ENCODE results near the gene STC2.
A peak's percentile ranks its signal among the peaks of the same experiment; 100 is the strongest.
"Not testable (repeated sequence)": the region's sequence is repeated elsewhere in the genome, so short reads cannot be mapped to it uniquely, and the experiment has no call there.

STC2 gene

DNA sequence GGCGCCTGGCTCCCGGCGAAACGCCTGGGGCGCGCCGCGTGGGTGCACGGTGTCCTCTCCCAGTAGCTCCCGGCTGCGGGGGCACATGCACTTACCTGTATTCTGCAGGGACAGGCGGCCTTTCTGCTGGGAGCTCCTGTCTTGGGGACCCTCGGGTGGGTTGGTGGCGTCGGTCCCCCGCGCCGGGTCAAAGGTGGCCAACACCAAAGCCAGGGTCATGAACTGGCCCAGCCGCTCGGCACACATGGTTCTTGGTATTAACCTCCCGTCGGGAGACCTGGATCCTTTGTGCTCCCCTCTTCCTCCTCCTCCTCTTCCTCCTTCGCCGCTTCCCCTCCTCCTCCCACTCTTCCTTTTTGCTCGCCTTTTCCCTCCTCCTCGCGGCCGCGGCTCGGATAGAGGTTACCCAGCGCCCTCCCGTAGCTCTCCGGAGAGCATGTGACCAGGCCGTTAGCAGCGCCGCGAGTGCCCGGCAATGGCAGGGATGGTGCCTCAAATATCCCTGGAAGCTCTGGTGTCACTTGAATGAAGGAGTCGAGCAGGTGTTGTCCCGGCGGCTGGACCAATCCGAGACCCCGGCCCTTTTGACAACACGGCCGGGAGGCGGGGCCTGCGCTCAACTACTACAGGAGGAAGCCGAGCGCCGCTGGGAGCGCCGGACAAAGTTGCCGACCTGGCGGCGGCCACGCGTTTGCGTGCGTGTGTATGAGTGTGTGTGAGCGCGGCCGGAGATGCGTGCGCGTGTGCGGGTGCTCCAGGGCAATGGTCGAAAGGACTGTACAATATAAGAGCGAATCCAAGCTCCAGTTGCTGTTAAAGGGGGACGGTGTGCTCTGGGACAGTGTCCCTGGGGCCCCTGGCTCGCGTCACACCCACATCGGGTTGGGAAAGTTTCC is at the start of gene STC2:
STC2 (minus strand) TSS at position 467 of the 896 bp plus-strand sequence; CDS start at position 246, 221 bp downstream.
- Histone ChIP-seq H3K27me3 (replicated peaks; ENCODE audit: control insufficient read depth, insufficient read depth, low read length) (no peaks in the 10 kb centered on the region), H3K4me3 (ENCODE audit: low read length) (peak within 1 kb of the TSS; percentile 84), H3K9ac (ENCODE audit: low read length) (peak within 1 kb of the TSS; percentile 90), H3K9me3 (ENCODE audit: control insufficient read depth, low read length) (no peaks in the 10 kb centered on the region), H3K36me3 (ENCODE audit: control insufficient read depth, insufficient read depth, low read length, severe bottlenecking) (peaks cover 12% of the 10 kb centered on the region), H3K4me1 (ENCODE audit: control insufficient read depth, insufficient read depth, low read length) (peaks cover 38% of the 10 kb centered on the region)
- DNase-seq (ENCODE audit: low read depth) = peak; percentile 96

GRCh38 chr5:173371400-173371799 is 43.2 kb upstream of the STC2 start:
- Histone ChIP-seq H3K27me3 (replicated peaks; ENCODE audit: control insufficient read depth, insufficient read depth, low read length) (peaks cover 10% of the 10 kb centered on the region), H3K4me1 (ENCODE audit: control insufficient read depth, insufficient read depth, low read length) (no peaks in the 10 kb centered on the region), H3K9ac (ENCODE audit: low read length) (no peak overlapping the region)

DNA sequence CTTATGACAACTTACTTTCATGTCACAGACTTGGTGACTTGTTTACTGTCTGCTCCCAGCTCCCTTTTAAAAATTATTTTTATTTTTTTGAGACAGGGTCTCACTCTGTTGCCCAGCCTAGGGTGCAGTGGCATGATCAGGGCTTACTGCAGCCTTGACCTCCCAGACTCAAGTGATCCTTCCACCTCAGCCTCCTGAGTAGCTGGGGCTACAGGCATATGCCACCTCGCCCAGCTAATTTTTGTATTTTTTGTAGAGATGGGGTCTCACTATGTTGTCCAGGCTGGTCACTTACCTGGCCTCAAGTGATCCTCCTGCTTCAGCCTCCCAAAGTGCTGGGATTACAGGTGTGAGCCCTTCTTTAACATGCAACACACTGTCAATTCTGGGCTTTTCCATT is 35.2 kb upstream of the STC2 start:
- not testable (repeated sequence) for DNase-seq (ENCODE audit: low read depth); H3K36me3 ChIP-seq (ENCODE audit: control insufficient read depth, insufficient read depth, low read length, severe bottlenecking); H3K9ac ChIP-seq (ENCODE audit: low read length); H3K4me3 ChIP-seq (ENCODE audit: low read length); H3K4me1 ChIP-seq (ENCODE audit: control insufficient read depth, insufficient read depth, low read length)
- H3K27me3 ChIP-seq (replicated peaks; ENCODE audit: control insufficient read depth, insufficient read depth, low read length) = peaks cover 23% of the 10 kb centered on the region
- H3K9me3 ChIP-seq (ENCODE audit: control insufficient read depth, low read length) = peaks cover 21% of the 10 kb centered on the region

More at GRCh38 chr5:173371400-173371799, 43.2 kb upstream of the STC2 start:
- no peak overlapping the region for H3K4me3 ChIP-seq (ENCODE audit: low read length)
- no peaks in the 10 kb centered on the region for H3K36me3 ChIP-seq (ENCODE audit: control insufficient read depth, insufficient read depth, low read length, severe bottlenecking)
- peaks cover 21% of the 10 kb centered on the region for H3K9me3 ChIP-seq (ENCODE audit: control insufficient read depth, low read length)
- DNase-seq (ENCODE audit: low read depth) = no peak

- Histone ChIP-seq H3K36me3 (ENCODE audit: control insufficient read depth, insufficient read depth, low read length, severe bottlenecking) (no peaks in the 10 kb centered on the region), H3K27me3 (replicated peaks; ENCODE audit: control insufficient read depth, insufficient read depth, low read length) (peaks cover 21% of the 10 kb centered on the region), H3K9me3 (ENCODE audit: control insufficient read depth, low read length) (no peaks in the 10 kb centered on the region), H3K9ac (ENCODE audit: low read length) (no peak overlapping the region), H3K4me3 (ENCODE audit: low read length) (no peak overlapping the region), H3K4me1 (ENCODE audit: control insufficient read depth, insufficient read depth, low read length) (no peaks in the 10 kb centered on the region)
- no peak for DNase-seq (ENCODE audit: low read depth)
These were observed 27.3 kb upstream of the STC2 start for GRCh38 chr5:173355561-173355960.

- Histone ChIP-seq H3K4me1 (ENCODE audit: control insufficient read depth, insufficient read depth, low read length) (no peaks in the 10 kb centered on the region), H3K4me3 (ENCODE audit: low read length) (no peak overlapping the region), H3K9me3 (ENCODE audit: control insufficient read depth, low read length) (peaks cover 5% of the 10 kb centered on the region), H3K36me3 (ENCODE audit: control insufficient read depth, insufficient read depth, low read length, severe bottlenecking) (no peaks in the 10 kb centered on the region), H3K9ac (ENCODE audit: low read length) (no peak overlapping the region), H3K27me3 (replicated peaks; ENCODE audit: control insufficient read depth, insufficient read depth, low read length) (peaks cover 17% of the 10 kb centered on the region)
- no peak for DNase-seq (ENCODE audit: low read depth)
These were observed 26.4 kb upstream of the STC2 start for GRCh38 chr5:173354645-173355044.

DNA sequence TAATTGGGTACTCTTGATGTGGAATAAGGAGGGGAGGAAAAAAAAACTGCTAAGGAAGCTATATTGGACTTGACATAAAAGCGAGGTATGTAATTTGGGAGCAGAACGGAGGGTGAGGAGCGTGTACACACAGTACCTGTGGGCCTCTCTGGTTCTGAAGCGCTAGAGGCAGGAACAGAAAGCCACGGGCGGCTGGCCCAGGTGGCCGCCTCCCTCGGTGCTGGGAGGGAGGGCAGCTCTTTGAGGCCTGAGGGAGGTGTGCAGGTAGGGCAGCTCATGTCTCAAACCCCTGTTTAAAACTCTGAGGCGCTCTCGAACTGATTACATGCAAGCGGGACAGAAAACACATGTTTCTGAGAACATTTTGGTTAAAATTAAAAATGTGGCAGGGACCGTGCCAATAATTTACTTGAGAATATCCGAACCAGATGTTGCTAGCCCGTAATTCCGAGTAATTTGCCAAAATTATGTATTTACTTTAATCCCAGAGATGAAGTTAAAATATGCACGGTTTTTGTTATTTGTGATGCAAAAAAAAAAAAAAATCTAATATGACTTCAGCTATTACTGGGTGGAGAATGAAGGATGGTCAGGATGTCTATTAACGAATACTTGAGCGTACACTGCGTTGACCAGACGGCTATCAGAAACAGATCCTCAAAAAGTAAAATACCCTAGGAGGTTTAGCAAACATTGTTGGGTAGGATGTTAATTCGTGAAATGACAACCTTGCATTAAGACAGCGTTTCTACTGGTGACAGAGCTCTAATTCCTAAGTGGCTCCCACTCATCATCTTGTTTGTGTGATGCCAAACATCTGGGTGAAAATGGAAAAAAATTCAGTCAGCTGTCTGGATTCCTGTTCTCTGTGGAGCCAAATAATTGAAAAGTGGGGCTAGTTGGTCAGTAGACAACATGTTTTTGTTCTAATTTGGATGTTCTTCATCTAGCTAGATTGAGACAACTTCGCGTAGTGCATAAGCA is 24.4 kb upstream of the STC2 start:
- Histone ChIP-seq H3K4me1 (ENCODE audit: control insufficient read depth, insufficient read depth, low read length) (no peaks in the 10 kb centered on the region), H3K36me3 (ENCODE audit: control insufficient read depth, insufficient read depth, low read length, severe bottlenecking) (no peaks in the 10 kb centered on the region), H3K9me3 (ENCODE audit: control insufficient read depth, low read length) (peaks cover 5% of the 10 kb centered on the region), H3K9ac (ENCODE audit: low read length) (no peak overlapping the region), H3K27me3 (replicated peaks; ENCODE audit: control insufficient read depth, insufficient read depth, low read length) (peaks cover 17% of the 10 kb centered on the region), H3K4me3 (ENCODE audit: low read length) (no peak overlapping the region)
- no peak for DNase-seq (ENCODE audit: low read depth)

- no peaks in the 10 kb centered on the region for H3K36me3 ChIP-seq (ENCODE audit: control insufficient read depth, insufficient read depth, low read length, severe bottlenecking)
- no peaks in the 10 kb centered on the region for H3K27me3 ChIP-seq (replicated peaks; ENCODE audit: control insufficient read depth, insufficient read depth, low read length)
- no peaks in the 10 kb centered on the region for H3K9me3 ChIP-seq (ENCODE audit: control insufficient read depth, low read length)
- no peak overlapping the region for H3K9ac ChIP-seq (ENCODE audit: low read length)
- peaks cover 6% of the 10 kb centered on the region for H3K4me1 ChIP-seq (ENCODE audit: control insufficient read depth, insufficient read depth, low read length)
- no peak overlapping the region for H3K4me3 ChIP-seq (ENCODE audit: low read length)
- DNase-seq (ENCODE audit: low read depth) = no peak
These were observed 14.9 kb upstream of the STC2 start for GRCh38 chr5:173342813-173343755.

DNA sequence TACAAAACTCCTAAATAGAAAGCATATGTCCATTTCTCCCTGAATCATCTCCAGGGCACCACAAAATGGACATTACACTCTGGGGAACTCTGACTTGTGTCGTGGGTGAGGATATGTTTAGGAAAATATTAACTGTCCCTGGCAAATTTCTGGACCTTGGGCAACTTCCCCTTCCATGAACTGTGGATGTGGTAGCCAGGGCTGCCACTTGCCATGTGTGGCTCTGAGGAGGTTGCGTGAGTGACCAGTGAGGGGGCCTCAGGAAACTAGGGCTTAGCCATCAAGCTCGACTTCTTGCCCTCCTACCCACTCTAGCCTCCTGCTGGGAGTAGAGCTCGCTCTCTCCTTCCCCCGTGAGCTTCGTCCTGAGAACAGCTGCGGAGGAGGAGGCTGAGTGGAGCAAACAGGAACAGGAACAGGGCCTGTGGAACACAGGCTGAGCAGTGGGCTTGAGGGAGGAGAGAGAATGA is 13.8 kb upstream of the STC2 start:
- no peaks in the 10 kb centered on the region for H3K27me3 ChIP-seq (replicated peaks; ENCODE audit: control insufficient read depth, insufficient read depth, low read length)
- H3K9me3 ChIP-seq (ENCODE audit: control insufficient read depth, low read length) = no peaks in the 10 kb centered on the region
- H3K4me1 ChIP-seq (ENCODE audit: control insufficient read depth, insufficient read depth, low read length) = peaks cover 6% of the 10 kb centered on the region
- H3K4me3 ChIP-seq (ENCODE audit: low read length) = no peak overlapping the region
- no peaks in the 10 kb centered on the region for H3K36me3 ChIP-seq (ENCODE audit: control insufficient read depth, insufficient read depth, low read length, severe bottlenecking)
- DNase-seq (ENCODE audit: low read depth) = no peak
- no peak overlapping the region for H3K9ac ChIP-seq (ENCODE audit: low read length)

GRCh38 chr5:173340984-173341383 is 12.8 kb upstream of the STC2 start:
- Histone ChIP-seq H3K4me1 (ENCODE audit: control insufficient read depth, insufficient read depth, low read length) (peaks cover 6% of the 10 kb centered on the region), H3K27me3 (replicated peaks; ENCODE audit: control insufficient read depth, insufficient read depth, low read length) (no peaks in the 10 kb centered on the region), H3K9me3 (ENCODE audit: control insufficient read depth, low read length) (no peaks in the 10 kb centered on the region), H3K9ac (ENCODE audit: low read length) (no peak overlapping the region), H3K36me3 (ENCODE audit: control insufficient read depth, insufficient read depth, low read length, severe bottlenecking) (no peaks in the 10 kb centered on the region), H3K4me3 (ENCODE audit: low read length) (no peak overlapping the region)
- DNase-seq (ENCODE audit: low read depth) = no peak

DNA sequence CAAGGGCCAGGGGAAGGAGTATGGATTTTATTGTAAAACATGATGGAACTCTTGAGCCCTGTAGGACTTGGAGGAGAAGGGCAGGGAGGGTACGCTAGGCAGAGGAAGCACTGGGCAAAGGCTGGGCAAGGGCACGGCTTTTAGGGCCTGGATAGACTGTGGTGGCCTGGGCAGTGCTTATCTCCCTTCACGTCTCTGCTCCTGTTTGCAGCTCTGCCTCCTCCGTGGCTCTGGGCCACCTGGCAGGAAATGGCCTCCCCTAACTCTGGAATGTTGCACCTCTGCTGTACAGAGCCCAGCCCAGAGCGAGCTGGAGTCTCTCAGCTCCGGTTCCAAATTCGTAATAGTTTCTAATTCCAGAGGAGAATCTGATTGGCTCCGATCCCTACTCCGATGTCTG is 12.2 kb upstream of the STC2 start:
- H3K4me1 ChIP-seq (ENCODE audit: control insufficient read depth, insufficient read depth, low read length) = peaks cover 6% of the 10 kb centered on the region
- no peaks in the 10 kb centered on the region for H3K36me3 ChIP-seq (ENCODE audit: control insufficient read depth, insufficient read depth, low read length, severe bottlenecking)
- H3K4me3 ChIP-seq (ENCODE audit: low read length) = no peak overlapping the region
- no peak overlapping the region for H3K9ac ChIP-seq (ENCODE audit: low read length)
- no peaks in the 10 kb centered on the region for H3K9me3 ChIP-seq (ENCODE audit: control insufficient read depth, low read length)
- no peak for DNase-seq (ENCODE audit: low read depth)
- H3K27me3 ChIP-seq (replicated peaks; ENCODE audit: control insufficient read depth, insufficient read depth, low read length) = no peaks in the 10 kb centered on the region

All from adipocyte (in vitro differentiated cells).